ENCODE data around the gene SERPINA10. TPM values are rescaled to one million over a fixed set of nuclear protein-coding genes. Genes with fewer than 3 reads are reported as not detected.
"Not testable (repeated sequence)": the region's sequence is repeated elsewhere in the genome, so short reads cannot be mapped to it uniquely, and the experiment has no call there.

SERPINA10 gene
- polyA plus RNA-seq, 3 donors = not detected

DNA sequence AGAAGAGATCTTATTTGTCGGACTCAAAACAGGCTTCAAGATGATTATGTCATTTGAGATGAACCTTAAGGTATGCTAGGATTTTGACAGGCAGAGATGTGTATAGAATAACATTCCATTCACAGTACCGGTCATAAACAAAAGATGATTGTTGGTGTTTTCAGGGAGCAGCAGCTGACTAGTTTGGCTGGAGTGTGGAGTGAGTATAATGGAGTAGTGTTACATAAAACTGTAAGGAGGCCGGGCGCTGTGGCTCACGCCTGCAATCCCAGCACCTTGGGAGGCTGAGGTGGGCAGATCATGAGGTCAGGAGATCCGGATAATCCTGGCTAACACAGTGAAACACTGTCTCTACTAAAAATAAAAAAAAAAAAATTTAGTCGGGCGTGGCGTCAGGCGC lies 23.9 kb downstream of the SERPINA10 start:
- TF ChIP-seq, protein P1, sequence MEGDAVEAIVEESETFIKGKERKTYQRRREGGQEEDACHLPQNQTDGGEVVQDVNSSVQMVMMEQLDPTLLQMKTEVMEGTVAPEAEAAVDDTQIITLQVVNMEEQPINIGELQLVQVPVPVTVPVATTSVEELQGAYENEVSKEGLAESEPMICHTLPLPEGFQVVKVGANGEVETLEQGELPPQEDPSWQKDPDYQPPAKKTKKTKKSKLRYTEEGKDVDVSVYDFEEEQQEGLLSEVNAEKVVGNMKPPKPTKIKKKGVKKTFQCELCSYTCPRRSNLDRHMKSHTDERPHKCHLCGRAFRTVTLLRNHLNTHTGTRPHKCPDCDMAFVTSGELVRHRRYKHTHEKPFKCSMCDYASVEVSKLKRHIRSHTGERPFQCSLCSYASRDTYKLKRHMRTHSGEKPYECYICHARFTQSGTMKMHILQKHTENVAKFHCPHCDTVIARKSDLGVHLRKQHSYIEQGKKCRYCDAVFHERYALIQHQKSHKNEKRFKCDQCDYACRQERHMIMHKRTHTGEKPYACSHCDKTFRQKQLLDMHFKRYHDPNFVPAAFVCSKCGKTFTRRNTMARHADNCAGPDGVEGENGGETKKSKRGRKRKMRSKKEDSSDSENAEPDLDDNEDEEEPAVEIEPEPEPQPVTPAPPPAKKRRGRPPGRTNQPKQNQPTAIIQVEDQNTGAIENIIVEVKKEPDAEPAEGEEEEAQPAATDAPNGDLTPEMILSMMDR (IDR thresholded peaks at IDR 0.05) = no peak
- DNase-seq = no peak
- no peak overlapping the region for H3K27ac ChIP-seq (ENCODE audit: low read depth in 1 of 2, low read length in 2 of 2)
- no peak overlapping the region for H3K4me3 ChIP-seq (replicated peaks in 1 of 3; ENCODE audit: low read depth in 2 of 3, low read length in 3 of 3)
- H3K4me3 Mint-ChIP-seq = no peak overlapping the region
- no peak overlapping the region for H2AFZ ChIP-seq (ENCODE audit: insufficient read depth, low read depth, low read length, poor library complexity, severe bottlenecking)
- H3K27me3 ChIP-seq (ENCODE audit: control insufficient read depth in 2 of 2, insufficient read depth in 2 of 2, low read length in 2 of 2) = peaks cover 0 to 2% of the 10 kb centered on the region in 2 donors
- H3K27ac Mint-ChIP-seq = peak overlapping the region in 1 of 7 donors; percentile 4
- WGBS (ENCODE audit: insufficient coverage) = 100% methylated on average over 3 of the region's 10 CpGs
- no peaks in the 10 kb centered on the region for H3K9me3 ChIP-seq (replicated peaks in 1 of 2; ENCODE audit: control insufficient read depth in 1 of 2, insufficient read depth in 1 of 2, low read length in 2 of 2)
- no peaks in the 10 kb centered on the region for H3K79me2 ChIP-seq (ENCODE audit: insufficient read depth, low read length)
- H3K4me1 ChIP-seq (ENCODE audit: control insufficient read depth in 1 of 2, insufficient read depth in 2 of 2, low read length in 2 of 2) = peaks cover 0 to 3% of the 10 kb centered on the region in 2 donors
- H3K4me1 Mint-ChIP-seq = peaks cover 4% of the 10 kb centered on the region
- peaks cover 0 to 3% (median 0%) of the 10 kb centered on the region in 7 donors for H3K9me3 Mint-ChIP-seq
- no peak overlapping the region for H3K4me2 ChIP-seq (replicated peaks; ENCODE audit: extremely low read depth, low read length, poor library complexity, severe bottlenecking)
- H3K27me3 Mint-ChIP-seq (ENCODE audit: low read depth in 3 of 3) = peaks cover 0 to 5% (median 3%) of the 10 kb centered on the region in 3 donors
- intact Hi-C loops (cut with micrococcal nuclease) = no loop called here
- H3K9ac ChIP-seq (ENCODE audit: insufficient read depth, low read length, poor library complexity, severe bottlenecking) = no peak overlapping the region
- H3K36me3 Mint-ChIP-seq = no peaks in the 10 kb centered on the region
- H3K36me3 ChIP-seq (replicated peaks in 1 of 2; ENCODE audit: control insufficient read depth in 1 of 2, insufficient read depth in 2 of 2, low read length in 2 of 2) = no peaks in the 10 kb centered on the region
- no peaks in the 10 kb centered on the region for H4K20me1 ChIP-seq (ENCODE audit: insufficient read depth, low read length)

DNA sequence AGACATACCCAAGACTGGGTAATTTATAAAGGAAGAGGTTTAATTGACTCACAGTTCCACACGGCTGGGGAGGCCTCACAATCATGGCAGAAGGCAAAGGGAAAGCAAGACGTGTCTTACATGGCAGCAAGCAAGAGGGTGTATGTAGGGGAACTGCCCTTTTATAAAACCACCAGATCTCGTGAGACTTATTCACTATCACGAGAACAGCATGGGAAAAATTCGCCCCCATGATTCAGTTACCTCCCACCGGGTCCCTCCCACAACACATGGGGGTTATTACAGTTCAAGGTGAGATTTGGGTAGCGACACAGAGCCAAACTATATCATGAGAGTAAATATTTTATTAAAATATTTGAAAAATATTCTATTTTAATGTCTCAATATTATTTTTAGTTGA lies 24.5 kb downstream of the SERPINA10 start:
- H4K20me1 ChIP-seq (ENCODE audit: insufficient read depth, low read length); H3K27ac ChIP-seq (ENCODE audit: low read depth in 1 of 2, low read length in 2 of 2); H3K4me1 Mint-ChIP-seq; H3K4me3 ChIP-seq (replicated peaks in 1 of 3; ENCODE audit: low read depth in 2 of 3, low read length in 3 of 3); H3K4me1 ChIP-seq (ENCODE audit: control insufficient read depth in 1 of 2, insufficient read depth in 2 of 2, low read length in 2 of 2); DNase-seq; H3K27me3 Mint-ChIP-seq (ENCODE audit: low read depth in 3 of 3); H3K9me3 ChIP-seq (replicated peaks in 1 of 2; ENCODE audit: control insufficient read depth in 1 of 2, insufficient read depth in 1 of 2, low read length in 2 of 2); H3K27ac Mint-ChIP-seq; H2AFZ ChIP-seq (ENCODE audit: insufficient read depth, low read depth, low read length, poor library complexity, severe bottlenecking); H3K27me3 ChIP-seq (ENCODE audit: control insufficient read depth in 2 of 2, insufficient read depth in 2 of 2, low read length in 2 of 2); H3K36me3 ChIP-seq (replicated peaks in 1 of 2; ENCODE audit: control insufficient read depth in 1 of 2, insufficient read depth in 2 of 2, low read length in 2 of 2); H3K9me3 Mint-ChIP-seq; H3K79me2 ChIP-seq (ENCODE audit: insufficient read depth, low read length); H3K4me2 ChIP-seq (replicated peaks; ENCODE audit: extremely low read depth, low read length, poor library complexity, severe bottlenecking); H3K4me3 Mint-ChIP-seq; intact Hi-C loops (cut with micrococcal nuclease); H3K9ac ChIP-seq (ENCODE audit: insufficient read depth, low read length, poor library complexity, severe bottlenecking); H3K36me3 Mint-ChIP-seq: not testable (repeated sequence)
- WGBS (ENCODE audit: insufficient coverage) = 80% methylated on average over 1 of the region's 7 CpGs
